ENCODE results near the gene CREBL2.

Gene CREBL2

GRCh38 chr12:12653922-12654321 is 42.2 kb downstream of the CREBL2 start:
- no peak for TF ChIP-seq GLIS3 (CRISPR knock-in tag; IDR thresholded peaks at IDR 0.05)
- TF ChIP-seq SNAI2 (CRISPR knock-in tag; IDR thresholded peaks at IDR 0.05): no peak
- TF ChIP-seq ZNF70 (CRISPR knock-in tag; IDR thresholded peaks at IDR 0.05): no peak
- TF ChIP-seq CSDC2 (CRISPR knock-in tag; IDR thresholded peaks at IDR 0.05): no peak
- no peak for TF ChIP-seq ARNTL (CRISPR knock-in tag; IDR thresholded peaks at IDR 0.05; ENCODE audit: borderline replicate concordance, low read depth)
- TF ChIP-seq TOX (CRISPR knock-in tag; IDR thresholded peaks at IDR 0.05; ENCODE audit: borderline replicate concordance): no peak
- TF ChIP-seq PPARA (CRISPR knock-in tag; IDR thresholded peaks at IDR 0.05; ENCODE audit: borderline replicate concordance): no peak
- no peak for TF ChIP-seq BACH2 (CRISPR knock-in tag; IDR thresholded peaks at IDR 0.05; ENCODE audit: borderline replicate concordance)
- TF ChIP-seq ZNF565 (CRISPR knock-in tag; conservative IDR thresholded peaks at IDR 0.05; ENCODE audit: low read depth): no peak
- TF ChIP-seq TSHZ2 (CRISPR knock-in tag; IDR thresholded peaks at IDR 0.05): no peak
- no peak for TF ChIP-seq ZNF8 (CRISPR knock-in tag; IDR thresholded peaks at IDR 0.05)
- TF ChIP-seq TCF4 (CRISPR knock-in tag; IDR thresholded peaks at IDR 0.05; ENCODE audit: borderline replicate concordance): no peak
- TF ChIP-seq PATZ1 (CRISPR knock-in tag; IDR thresholded peaks at IDR 0.05; ENCODE audit: borderline replicate concordance): no peak
- no peak for TF ChIP-seq OSR1 (CRISPR knock-in tag; IDR thresholded peaks at IDR 0.05)
- no peak for TF ChIP-seq RARB (CRISPR knock-in tag; IDR thresholded peaks at IDR 0.05)
- TF ChIP-seq CSRNP3 (CRISPR knock-in tag; IDR thresholded peaks at IDR 0.05): no peak
- ATAC-seq: no peak

- TF ChIP-seq ARNTL (CRISPR knock-in tag; IDR thresholded peaks at IDR 0.05; ENCODE audit: borderline replicate concordance, low read depth): no peak
- no peak for TF ChIP-seq ESRRG (CRISPR knock-in tag; IDR thresholded peaks at IDR 0.05)
- TF ChIP-seq CSRNP3 (CRISPR knock-in tag; IDR thresholded peaks at IDR 0.05): no peak
- no peak for TF ChIP-seq ZFP30 (CRISPR knock-in tag; IDR thresholded peaks at IDR 0.05)
- TF ChIP-seq ZNF565 (CRISPR knock-in tag; conservative IDR thresholded peaks at IDR 0.05; ENCODE audit: low read depth): no peak
- TF ChIP-seq ISL1 (CRISPR knock-in tag; IDR thresholded peaks at IDR 0.05): no peak
- TF ChIP-seq RARB (CRISPR knock-in tag; IDR thresholded peaks at IDR 0.05): no peak
- TF ChIP-seq ZC3H10 (CRISPR knock-in tag; IDR thresholded peaks at IDR 0.05): no peak
- TF ChIP-seq PATZ1 (CRISPR knock-in tag; IDR thresholded peaks at IDR 0.05; ENCODE audit: borderline replicate concordance): no peak
- no peak for TF ChIP-seq PPARA (CRISPR knock-in tag; IDR thresholded peaks at IDR 0.05; ENCODE audit: borderline replicate concordance)
- TF ChIP-seq OSR1 (CRISPR knock-in tag; IDR thresholded peaks at IDR 0.05): no peak
- TF ChIP-seq BACH2 (CRISPR knock-in tag; IDR thresholded peaks at IDR 0.05; ENCODE audit: borderline replicate concordance): no peak
- TF ChIP-seq GLIS3 (CRISPR knock-in tag; IDR thresholded peaks at IDR 0.05): no peak
- TF ChIP-seq TOX (CRISPR knock-in tag; IDR thresholded peaks at IDR 0.05; ENCODE audit: borderline replicate concordance): no peak
- TF ChIP-seq TCF4 (CRISPR knock-in tag; IDR thresholded peaks at IDR 0.05; ENCODE audit: borderline replicate concordance): no peak
- TF ChIP-seq SNAI2 (CRISPR knock-in tag; IDR thresholded peaks at IDR 0.05): no peak
- no peak for TF ChIP-seq TSHZ2 (CRISPR knock-in tag; IDR thresholded peaks at IDR 0.05)
- TF ChIP-seq POU6F1 (CRISPR knock-in tag; IDR thresholded peaks at IDR 0.05; ENCODE audit: borderline replicate concordance, low read depth): no peak
- TF ChIP-seq ZNF70 (CRISPR knock-in tag; IDR thresholded peaks at IDR 0.05): no peak
- ATAC-seq: no peak
These were observed 43.2 kb downstream of the CREBL2 start for GRCh38 chr12:12654691-12655460.

All from SK-N-SH treated with all-trans-retinoic acid at 6 μM for 48 hours (cell line).